Measurements from ENCODE around the gene RPTOR.

- no peak for TF ChIP-seq YY1 (IDR thresholded peaks at IDR 0.05; ENCODE audit: low read depth, low read length)
- no peak for TF ChIP-seq E2F4 (IDR thresholded peaks at IDR 0.05; ENCODE audit: low read depth, low read length)
- TF ChIP-seq CREB1 (IDR thresholded peaks at IDR 0.05; ENCODE audit: low read depth): no peak
- no peak for TF ChIP-seq CTCF (IDR thresholded peaks at IDR 0.05 in 2 of 3, conservative IDR thresholded peaks at IDR 0.05 in 1 of 3; ENCODE audit: control insufficient read depth in 2 of 3, extremely low read depth in 1 of 3, insufficient read depth in 1 of 3, low read depth in 3 of 3, low read length in 3 of 3)
- no peak for TF ChIP-seq PAX8 (IDR thresholded peaks at IDR 0.05)
- no peak for TF ChIP-seq PBX3 (IDR thresholded peaks at IDR 0.05; ENCODE audit: insufficient replicate concordance, low read depth, low read length)
- TF ChIP-seq WRNIP1 (IDR thresholded peaks at IDR 0.05; ENCODE audit: borderline replicate concordance, low read depth, low read length): no peak
- TF ChIP-seq NFYB (IDR thresholded peaks at IDR 0.05; ENCODE audit: insufficient read depth, low read depth, low read length): no peak
- TF ChIP-seq BHLHE40 (IDR thresholded peaks at IDR 0.05; ENCODE audit: borderline replicate concordance in 1 of 2, low read depth in 2 of 2, low read length in 1 of 2): no peak
- TF ChIP-seq POLR2A (IDR thresholded peaks at IDR 0.05; ENCODE audit: low read depth, low read length): no peak
- TF ChIP-seq MYC (IDR thresholded peaks at IDR 0.05; ENCODE audit: insufficient read depth, insufficient read length, insufficient replicate concordance, low read length, severe bottlenecking): no peak
- TF ChIP-seq BACH1 (IDR thresholded peaks at IDR 0.05; ENCODE audit: borderline replicate concordance): no peak
- TF ChIP-seq TAF1 (IDR thresholded peaks at IDR 0.05; ENCODE audit: borderline replicate concordance, low read depth, low read length): no peak
Measured at GRCh38 chr17:80946449-80946848, 401.8 kb downstream of the RPTOR start.
